Astrocyte (in vitro differentiated cells and primary cell): Measurements from ENCODE around the gene ERF. TPM values are rescaled to one million over a fixed set of nuclear protein-coding genes. Genes with fewer than 3 reads are reported as not detected.

Experiments used
- DNase-seq: peaks from one replicate; pipeline ENCODE4 v3.0.0-alpha.2; 2010; ENCODE audit warnings: low read depth
- FAIRE-seq: peaks from 2 replicates; lab custom pipeline; 2011; peaks lifted over from hg19 to GRCh38; lab: Jason Lieb, UNC
- H2AFZ ChIP-seq: 2 replicates; pipeline ENCODE4 v1.6.0; 2012; ENCODE audit warnings: low read depth, low read length, inconsistent platforms
- H3K27ac ChIP-seq: 2 replicates; pipeline ENCODE4 v1.5.1; 2011; ENCODE audit warnings: low read depth, low read length, inconsistent platforms
- H3K27me3 ChIP-seq: 2 replicates; pipeline ENCODE4 v1.6.0; 2011; ENCODE audit warnings: low read length, inconsistent platforms; ENCODE audit not compliant: insufficient read depth
- H3K36me3 ChIP-seq: 2 replicates; pipeline ENCODE4 v1.5.1; 2011; ENCODE audit warnings: low read length, inconsistent platforms; ENCODE audit not compliant: insufficient read depth
- H3K4me1 ChIP-seq: 2 replicates; pipeline ENCODE4 v1.5.1; 2011; ENCODE audit warnings: low read length, inconsistent platforms; ENCODE audit not compliant: insufficient read depth
- H3K4me2 ChIP-seq: 2 replicates; pipeline ENCODE4 v1.6.0; 2012; ENCODE audit warnings: low read length, inconsistent platforms
- H3K4me3 ChIP-seq: 2 replicates; pipeline ENCODE4 v1.5.1; 2011; ENCODE audit warnings: low read depth, mild to moderate bottlenecking, low read length, inconsistent platforms; ENCODE audit not compliant: insufficient read depth
- H3K79me2 ChIP-seq: 2 replicates; pipeline ENCODE4 v1.6.0; 2012; ENCODE audit warnings: mild to moderate bottlenecking, low read length, inconsistent platforms; ENCODE audit not compliant: insufficient read depth
- H3K9ac ChIP-seq: 2 replicates; pipeline ENCODE4 v1.6.0; 2012; ENCODE audit warnings: mild to moderate bottlenecking, low read length, inconsistent platforms
- H3K9me3 ChIP-seq: 2 replicates; pipeline ENCODE4 v1.5.1; 2012; ENCODE audit warnings: low read depth, mild to moderate bottlenecking, low read length, inconsistent platforms; ENCODE audit not compliant: insufficient read depth
- H4K20me1 ChIP-seq: 2 replicates; pipeline ENCODE4 v1.6.0; 2012; ENCODE audit warnings: low read length, inconsistent platforms; ENCODE audit not compliant: insufficient read depth
- H3K27ac Mint-ChIP-seq: one replicate; pipeline ENCODE4 v1.8.0; 2021; ENCODE audit warnings: mild to moderate bottlenecking, mixed read lengths; ENCODE audit not compliant: unreplicated experiment
- H3K27me3 Mint-ChIP-seq: one replicate; pipeline ENCODE4 v1.8.0; 2021; ENCODE audit warnings: low read depth, mixed read lengths; ENCODE audit not compliant: unreplicated experiment
- H3K36me3 Mint-ChIP-seq: one replicate; pipeline ENCODE4 v1.8.0; 2021; ENCODE audit warnings: low read depth, mixed read lengths; ENCODE audit not compliant: unreplicated experiment
- H3K4me1 Mint-ChIP-seq: one replicate; pipeline ENCODE4 v1.8.0; 2021; ENCODE audit warnings: low read depth, mixed read lengths; ENCODE audit not compliant: unreplicated experiment
- H3K4me3 Mint-ChIP-seq: one replicate; pipeline ENCODE4 v1.8.0; 2021; ENCODE audit warnings: mild to moderate bottlenecking, moderate library complexity, mixed read lengths; ENCODE audit not compliant: unreplicated experiment
- H3K9me3 Mint-ChIP-seq: one replicate; pipeline ENCODE4 v1.8.0; 2021; ENCODE audit warnings: mild to moderate bottlenecking, mixed read lengths; ENCODE audit not compliant: unreplicated experiment
- CTCF ChIP-seq: IDR thresholded peaks from 2 replicates; pipeline ENCODE4 v1.5.1; 2011; ENCODE audit warnings: low read depth, mild to moderate bottlenecking, inconsistent platforms, low read length, moderate library complexity; ENCODE audit not compliant: insufficient read depth
- EZH2 ChIP-seq: IDR thresholded peaks from 2 replicates; pipeline ENCODE4 v1.6.1; 2012; ENCODE audit warnings: mild to moderate bottlenecking, low read length, inconsistent platforms; ENCODE audit not compliant: insufficient read depth
- total RNA-seq: library from RNA; stranded (reverse); gene quantifications from 2 replicates; pipeline ENCODE4 v1.2.1, GENCODE V29; 2021

Gene ERF
- total RNA-seq, 1 donor from 2014 or later, result 108 TPM

DNA sequence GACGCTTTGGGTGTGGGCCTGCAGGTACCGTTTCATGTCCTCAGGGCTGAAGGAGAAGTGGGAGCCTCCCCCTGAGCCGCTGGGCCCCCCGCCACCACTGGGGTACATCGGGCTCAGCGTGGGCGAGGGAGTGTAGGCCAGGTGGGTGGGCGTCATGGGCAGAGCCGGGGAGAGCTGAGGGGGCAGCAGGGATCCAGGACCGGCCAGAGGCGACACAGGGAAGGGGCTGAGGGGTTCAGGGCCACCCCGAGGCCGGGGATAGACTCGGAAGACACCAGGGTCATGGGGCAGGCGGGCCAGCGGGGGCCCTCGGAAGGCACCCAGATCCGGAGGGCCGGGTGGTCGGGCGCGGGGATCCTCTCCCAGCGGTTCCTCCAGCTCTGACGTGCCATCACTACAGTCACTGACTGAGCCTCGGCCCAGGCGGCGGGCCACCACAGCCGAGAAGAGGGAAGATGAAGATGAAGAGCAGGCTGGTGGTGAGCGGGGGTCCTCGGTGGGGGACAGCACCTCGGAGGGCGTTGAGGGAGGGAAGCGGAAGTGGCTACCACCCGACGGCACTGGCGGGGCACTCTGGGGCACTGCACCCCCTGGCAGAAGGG lies 5.7 kb downstream of the ERF start:
- DNase-seq (no peak), FAIRE-seq (no peak)
- H3K36me3 ChIP-seq, result peaks cover 13% of the 10 kb centered on the region
- H3K9ac ChIP-seq, result no peak overlapping the region
- H2AFZ ChIP-seq, result no peak overlapping the region
- TF ChIP-seq CTCF, result no peak
- TF ChIP-seq EZH2, result no peak
- H4K20me1 ChIP-seq, result peaks cover 63% of the 10 kb centered on the region
- H3K36me3 Mint-ChIP-seq, result peaks cover 6% of the 10 kb centered on the region
- H3K27me3 ChIP-seq, result no peaks in the 10 kb centered on the region
- peaks cover 37% of the 10 kb centered on the region for H3K4me1 Mint-ChIP-seq
- peaks cover 61% of the 10 kb centered on the region for H3K79me2 ChIP-seq
- H3K4me1 ChIP-seq, result peaks cover 38% of the 10 kb centered on the region
- no peak overlapping the region for H3K4me2 ChIP-seq
- H3K4me3 ChIP-seq, result no peak overlapping the region
- H3K27me3 Mint-ChIP-seq, result no peaks in the 10 kb centered on the region
- H3K27ac ChIP-seq, result no peak overlapping the region
- H3K9me3 ChIP-seq, result no peaks in the 10 kb centered on the region
- no peak overlapping the region for H3K4me3 Mint-ChIP-seq
- no peak overlapping the region for H3K27ac Mint-ChIP-seq
- H3K9me3 Mint-ChIP-seq, result peaks cover 3% of the 10 kb centered on the region

DNA sequence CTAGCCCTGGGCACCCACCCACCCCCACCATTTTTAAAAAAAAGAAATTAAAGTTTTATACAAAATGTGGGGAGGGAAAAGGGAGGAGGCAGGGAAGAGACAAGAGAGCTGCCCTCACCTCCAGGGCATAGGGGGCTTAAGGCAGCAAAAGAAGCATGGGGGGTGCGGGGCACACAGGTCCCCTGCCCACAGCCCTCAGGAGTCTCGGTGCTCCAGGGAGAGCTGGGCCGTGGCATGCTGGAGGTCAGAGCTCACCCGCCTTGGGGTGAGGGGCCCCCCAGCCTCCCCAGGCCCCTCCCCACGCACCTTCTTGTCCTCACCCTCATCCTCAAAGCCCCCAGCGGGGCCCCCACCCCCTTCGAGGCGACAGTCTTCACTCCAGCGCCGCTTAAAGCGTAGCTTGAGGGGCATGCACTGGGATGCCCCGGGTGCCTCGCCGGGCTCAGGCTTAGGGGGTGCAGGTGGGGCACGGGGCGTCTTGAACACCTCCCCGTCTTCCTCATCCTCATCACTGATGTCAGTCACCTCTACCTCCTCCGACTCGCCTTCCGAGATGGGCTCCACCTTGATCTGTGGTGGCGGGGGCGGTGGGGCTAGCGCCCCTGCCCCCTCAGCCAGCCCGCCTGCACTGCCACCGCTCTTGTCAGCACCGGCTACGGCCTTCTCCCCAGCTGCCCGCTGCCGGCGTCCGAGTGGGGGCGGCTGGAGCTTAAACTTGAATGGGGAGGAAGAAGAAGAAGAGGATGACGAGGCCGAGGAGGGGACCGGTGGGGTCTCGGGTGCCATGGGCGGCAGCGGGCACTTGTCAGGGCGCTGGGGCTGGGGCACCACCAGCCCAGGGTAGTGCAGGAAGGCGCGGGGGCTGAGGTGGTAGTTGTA lies 6.4 kb downstream of the ERF start:
- Histone ChIP-seq H3K9ac (no peak overlapping the region), H2AFZ (no peak overlapping the region), H3K79me2 (peaks cover 63% of the 10 kb centered on the region), H3K4me3 (no peak overlapping the region), H3K4me2 (no peak overlapping the region), H3K36me3 (peaks cover 13% of the 10 kb centered on the region), H3K27me3 (no peaks in the 10 kb centered on the region), H4K20me1 (peaks cover 63% of the 10 kb centered on the region), H3K27ac (no peak overlapping the region), H3K4me1 (peaks cover 44% of the 10 kb centered on the region), H3K9me3 (no peaks in the 10 kb centered on the region)
- FAIRE-seq (no peak), DNase-seq (no peak)
- Mint-ChIP-seq H3K27me3 (no peaks in the 10 kb centered on the region), H3K4me1 (peaks cover 38% of the 10 kb centered on the region), H3K36me3 (peaks cover 6% of the 10 kb centered on the region), H3K9me3 (peaks cover 3% of the 10 kb centered on the region), H3K4me3 (no peak overlapping the region), H3K27ac (peak overlapping the region; percentile 41)
- TF ChIP-seq CTCF (no peak), EZH2 (no peak)
